Stimulated activated CD4-positive, alpha-beta T cell treated with anti-CD3 and anti-CD28 coated beads, TNF-alpha, amount 100 ng/mL, for 4 hours (primary cell): Measurements from ENCODE around the gene DAPK2.

ENCODE experiments used
- DNase-seq, 3 experiments: peaks; one replicate each; pipeline ENCODE4 v3.0.0-alpha.2; 2020; ENCODE audit warnings: low read depth in 3 of 3

The DAPK2 gene

GRCh38 chr15:63864186-63864585 lies 182.1 kb downstream of the DAPK2 start:
- DNase-seq: no peak

GRCh38 chr15:63861946-63862517 lies 184.3 kb downstream of the DAPK2 start:
- DNase-seq: no peak

GRCh38 chr15:63860555-63860954 lies 185.7 kb downstream of the DAPK2 start:
- DNase-seq: no peak

GRCh38 chr15:63860155-63860554 lies 186.1 kb downstream of the DAPK2 start:
- peak; percentile 19 to 53 (median 42) for DNase-seq

- DNase-seq: no peak
These were observed 187.4 kb downstream of the DAPK2 start for GRCh38 chr15:63858881-63859280.

GRCh38 chr15:63858448-63858847 lies 187.8 kb downstream of the DAPK2 start:
- DNase-seq: no peak

- DNase-seq: no peak
These were observed 188.8 kb downstream of the DAPK2 start for GRCh38 chr15:63857461-63857856.
